PC-3 (cell line): Measurements from ENCODE around the gene CAPN3. TPM values are rescaled to one million over a fixed set of nuclear protein-coding genes. Genes with fewer than 3 reads are reported as not detected.

ENCODE experiments used
- ATAC-seq: fragments of 200-7000 bp; cut with Tn5 transposase; 2 replicates; pipeline ENCODE4 v1.9.1; 2020; ENCODE audit warnings: mild to moderate bottlenecking, moderate library complexity
- BruUV-seq: library from RNA; stranded (reverse); fragments of 400-500 nt; replicated peaks from 2 replicates; lab custom pipeline; 2021; lab: Mats Ljungman, UMichigan
- CTCF ChIA-PET: fragments of 300-600 bp; sonication (Branson Sonifier 250); formaldehyde crosslinking; loops from one replicate; lab custom pipeline; 2022; ENCODE audit warnings: antibody characterized with exemption; lab: Charles Lee
- POLR2A ChIA-PET: fragments of 300-600 bp; sonication (Branson Sonifier 250); formaldehyde crosslinking; loops from one replicate; lab custom pipeline; 2022; ENCODE audit warnings: antibody characterized with exemption; ENCODE audit not compliant: unreplicated experiment; lab: Charles Lee
- DNase-seq: peaks from one replicate; pipeline ENCODE4 v3.0.0-alpha.2; 2015
- H2AFZ ChIP-seq: fragments of 300-600 bp; sonication (generic); 2 replicates; pipeline ENCODE4 v1.6.0; 2016; ENCODE audit warnings: antibody characterized with exemption, low read length
- H3F3A ChIP-seq: fragments of 300-600 bp; sonication (generic); one replicate; pipeline ENCODE4 v1.6.0; 2017; ENCODE audit warnings: antibody characterized with exemption, low read length, control low read depth, mild to moderate bottlenecking; ENCODE audit not compliant: unreplicated experiment
- H3K27ac ChIP-seq: fragments of 300-600 bp; sonication (generic); 2 replicates; pipeline ENCODE4 v1.5.1; 2016; ENCODE audit warnings: mild to moderate bottlenecking, low read length
- H3K27me3 ChIP-seq: fragments of 300-600 bp; sonication (generic); 2 replicates; pipeline ENCODE4 v1.6.1; 2016; ENCODE audit warnings: low read length, mixed read lengths
- H3K36me3 ChIP-seq: fragments of 300-600 bp; sonication (generic); 2 replicates; pipeline ENCODE4 v1.6.1; 2016; ENCODE audit warnings: low read depth, mixed run types, low read length, mixed read lengths
- H3K4me1 ChIP-seq: fragments of 300-600 bp; sonication (generic); 2 replicates; pipeline ENCODE4 v1.5.1; 2016; ENCODE audit warnings: low read length; ENCODE audit not compliant: insufficient read depth
- H3K4me2 ChIP-seq: fragments of 300-600 bp; sonication (generic); 2 replicates; pipeline ENCODE4 v1.6.0; 2016; ENCODE audit warnings: low read length
- H3K4me3 ChIP-seq: fragments of 300-600 bp; sonication (generic); 2 replicates; pipeline ENCODE4 v1.5.1; 2016; ENCODE audit warnings: mild to moderate bottlenecking, low read length, mixed read lengths
- H3K79me2 ChIP-seq: fragments of 300-600 bp; sonication (generic); 2 replicates; pipeline ENCODE4 v1.6.1; 2017; ENCODE audit warnings: low read length, mixed read lengths
- H3K9ac ChIP-seq: fragments of 300-600 bp; sonication (generic); 2 replicates; pipeline ENCODE4 v1.6.0; 2016; ENCODE audit warnings: mild to moderate bottlenecking, low read length
- H3K9me2 ChIP-seq: fragments of 300-600 bp; sonication (generic); replicated peaks from 2 replicates; pipeline ENCODE4 v1.6.1; 2016; ENCODE audit warnings: mixed run types, low read length, mixed read lengths
- H3K9me3 ChIP-seq: fragments of 300-600 bp; sonication (generic); 2 replicates; pipeline ENCODE4 v1.6.1; 2016; ENCODE audit warnings: low read length, mixed read lengths
- H4K20me1 ChIP-seq: fragments of 300-600 bp; sonication (generic); 2 replicates; pipeline ENCODE4 v1.6.1; 2016; ENCODE audit warnings: low read length, mixed read lengths
- CTCF ChIP-seq: fragments of 300-600 bp; sonication (generic); conservative IDR thresholded peaks from 2 replicates; pipeline ENCODE4 v1.5.1; 2017; ENCODE audit warnings: antibody characterized with exemption, low read depth, mild to moderate bottlenecking, low read length
- EZH2 ChIP-seq: fragments of 300-600 bp; sonication (generic); IDR thresholded peaks from one replicate; pipeline ENCODE4 v1.6.1; 2017; ENCODE audit warnings: antibody characterized with exemption, mild to moderate bottlenecking, low read length; ENCODE audit not compliant: unreplicated experiment
- EZH2phosphoT487 ChIP-seq: fragments of 300-600 bp; sonication (generic); IDR thresholded peaks from 2 replicates; pipeline ENCODE4 v1.6.1; 2018; ENCODE audit warnings: mild to moderate bottlenecking, antibody characterized with exemption, low read length, borderline replicate concordance
- intact Hi-C: fragments of 100-400 bp; cut with micrococcal nuclease; formaldehyde crosslinking; loops from 2 replicates; pipeline ENCODE4 v1.9.0; 2023
- total RNA-seq: library from RNA; depleted of rRNA; stranded (reverse); fragments of >200 nt; gene quantifications from 2 replicates; pipeline ENCODE4 v1.2.3, GENCODE V29; 2014

The CAPN3 gene
- total RNA-seq, 1 experiment from 2014 or later = 0.40 TPM

- H3K27me3 ChIP-seq = no peaks in the 10 kb centered on the region
- no peak overlapping the region for H2AFZ ChIP-seq
- H3K79me2 ChIP-seq = no peaks in the 10 kb centered on the region
- TF ChIP-seq EZH2 (no peak), CTCF (no peak), EZH2phosphoT487 (no peak)
- ATAC-seq = no peak
- no peak overlapping the region for H3K27ac ChIP-seq
- peaks cover 8% of the 10 kb centered on the region for H3K4me1 ChIP-seq
- ChIA-PET CTCF (no interaction called here), POLR2A (interaction anchor here (0.7 kb wide), 1 partner anchor 29 kb away, joined by 8 read pairs; no protein-coding TSS in a partner anchor)
- no peaks in the 10 kb centered on the region for H3K9me2 ChIP-seq
- H3F3A ChIP-seq = no peaks in the 10 kb centered on the region
- H4K20me1 ChIP-seq = no peaks in the 10 kb centered on the region
- no peak overlapping the region for H3K4me3 ChIP-seq
- no peak overlapping the region for H3K9ac ChIP-seq
- no peaks in the 10 kb centered on the region for H3K36me3 ChIP-seq
- no peak overlapping the region for H3K4me2 ChIP-seq
- intact Hi-C loops = no loop called here
- no TSS peak for BruUV-seq
- DNase-seq = no peak
- H3K9me3 ChIP-seq = no peaks in the 10 kb centered on the region
Measured at GRCh38 chr15:42319206-42319605, 40.1 kb upstream of the CAPN3 start.

GRCh38 chr15:42324308-42324707 is 35.0 kb upstream of the CAPN3 start:
- TF ChIP-seq EZH2 = no peak
- H3K4me1 ChIP-seq = peaks cover 13% of the 10 kb centered on the region
- H3K36me3 ChIP-seq = no peaks in the 10 kb centered on the region
- ATAC-seq (peak; percentile 99), DNase-seq (peak; percentile 77)
- no peaks in the 10 kb centered on the region for H3F3A ChIP-seq
- no peaks in the 10 kb centered on the region for H3K27me3 ChIP-seq
- H3K9me2 ChIP-seq = no peaks in the 10 kb centered on the region
- H3K79me2 ChIP-seq = no peaks in the 10 kb centered on the region
- H4K20me1 ChIP-seq = no peaks in the 10 kb centered on the region
- no peak overlapping the region for H2AFZ ChIP-seq
- BruUV-seq = no TSS peak
- peak overlapping the region; percentile 27 for H3K27ac ChIP-seq
- H3K9me3 ChIP-seq = no peaks in the 10 kb centered on the region
- H3K9ac ChIP-seq = no peak overlapping the region
- ChIA-PET CTCF (no interaction called here), POLR2A (no interaction called here)
- no peak overlapping the region for H3K4me3 ChIP-seq
- peak overlapping the region; percentile 61 for H3K4me2 ChIP-seq
- intact Hi-C loops = loop anchor here (5.0 kb wide), 1 partner anchor 52 kb away; the partner anchor contains the start of genes GANC and TMEM87A

- Histone ChIP-seq H2AFZ (no peak overlapping the region), H3K9ac (no peak overlapping the region), H3K27me3 (no peaks in the 10 kb centered on the region), H3K79me2 (no peaks in the 10 kb centered on the region), H3K9me3 (no peaks in the 10 kb centered on the region), H3K4me1 (peaks cover 6% of the 10 kb centered on the region), H3K4me2 (no peak overlapping the region), H3K27ac (no peak overlapping the region), H3K36me3 (no peaks in the 10 kb centered on the region), H3F3A (no peaks in the 10 kb centered on the region), H4K20me1 (no peaks in the 10 kb centered on the region), H3K9me2 (no peaks in the 10 kb centered on the region), H3K4me3 (no peak overlapping the region)
- intact Hi-C loops = no loop called here
- BruUV-seq = no TSS peak
- TF ChIP-seq EZH2 (no peak), CTCF (no peak), EZH2phosphoT487 (no peak)
- DNase-seq (no peak), ATAC-seq (no peak)
- ChIA-PET CTCF (no interaction called here), POLR2A (no interaction called here)
Measured at GRCh38 chr15:42329161-42329560, 30.1 kb upstream of the CAPN3 start.
